ENCODE results near the gene CPAMD8. TPM values are rescaled to one million over a fixed set of nuclear protein-coding genes. Genes with fewer than 3 reads are reported as not detected.

Gene CPAMD8
- total RNA-seq, 2 experiments from 2014 or later: not detected

DNA sequence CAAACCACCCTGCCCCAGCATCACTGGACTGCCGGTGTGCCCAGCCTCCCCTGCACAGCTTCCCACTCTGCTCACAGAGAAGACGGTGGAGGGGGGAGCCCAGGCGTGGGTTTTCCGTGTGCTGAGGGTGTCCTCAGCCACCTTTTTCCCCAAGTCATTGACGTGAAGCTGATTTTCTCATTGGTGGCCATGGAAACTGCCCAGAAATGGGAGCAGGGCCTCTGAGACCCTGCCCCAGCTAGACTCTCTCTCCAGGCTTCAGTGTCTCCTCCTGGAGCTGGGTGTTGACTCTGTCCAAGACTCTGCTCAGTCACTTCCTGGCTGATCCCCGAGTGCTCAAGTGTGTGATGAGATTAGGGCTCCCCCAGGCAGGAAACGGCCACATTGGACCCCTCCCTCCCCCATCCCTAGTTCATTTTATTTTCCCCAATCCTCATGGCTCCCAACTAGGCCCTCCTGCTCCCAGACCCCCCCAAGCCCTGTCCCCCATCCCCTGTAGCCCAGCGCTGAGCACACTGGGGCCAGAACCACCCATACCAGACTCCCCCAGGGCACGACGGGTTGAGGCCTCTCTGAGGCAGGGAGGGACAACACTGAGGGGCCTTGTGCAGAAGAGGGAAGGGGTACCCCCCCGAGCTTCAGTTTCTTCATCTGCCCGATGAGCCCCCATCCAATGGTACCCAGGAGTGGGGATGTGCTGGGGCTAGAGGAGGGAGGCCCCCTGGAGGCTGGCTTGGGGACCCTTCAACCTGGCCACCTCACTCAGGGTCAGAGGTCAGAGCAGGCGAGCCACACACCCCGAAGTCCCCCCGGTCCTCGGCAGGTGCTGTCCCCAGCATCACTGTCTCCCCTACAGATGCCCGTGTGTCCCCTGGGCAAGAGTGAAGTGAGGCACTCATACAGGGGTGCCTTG is 139.0 kb downstream of the CPAMD8 start:
- H3K9me3 Mint-ChIP-seq: peaks cover 4% of the 10 kb centered on the region
- POLR2A ChIA-PET: no interaction called here
- H3K27me3 Mint-ChIP-seq: peaks cover 22% of the 10 kb centered on the region
- intact Hi-C loops (cut with micrococcal nuclease): no loop called here
- TF ChIP-seq, protein P1, sequence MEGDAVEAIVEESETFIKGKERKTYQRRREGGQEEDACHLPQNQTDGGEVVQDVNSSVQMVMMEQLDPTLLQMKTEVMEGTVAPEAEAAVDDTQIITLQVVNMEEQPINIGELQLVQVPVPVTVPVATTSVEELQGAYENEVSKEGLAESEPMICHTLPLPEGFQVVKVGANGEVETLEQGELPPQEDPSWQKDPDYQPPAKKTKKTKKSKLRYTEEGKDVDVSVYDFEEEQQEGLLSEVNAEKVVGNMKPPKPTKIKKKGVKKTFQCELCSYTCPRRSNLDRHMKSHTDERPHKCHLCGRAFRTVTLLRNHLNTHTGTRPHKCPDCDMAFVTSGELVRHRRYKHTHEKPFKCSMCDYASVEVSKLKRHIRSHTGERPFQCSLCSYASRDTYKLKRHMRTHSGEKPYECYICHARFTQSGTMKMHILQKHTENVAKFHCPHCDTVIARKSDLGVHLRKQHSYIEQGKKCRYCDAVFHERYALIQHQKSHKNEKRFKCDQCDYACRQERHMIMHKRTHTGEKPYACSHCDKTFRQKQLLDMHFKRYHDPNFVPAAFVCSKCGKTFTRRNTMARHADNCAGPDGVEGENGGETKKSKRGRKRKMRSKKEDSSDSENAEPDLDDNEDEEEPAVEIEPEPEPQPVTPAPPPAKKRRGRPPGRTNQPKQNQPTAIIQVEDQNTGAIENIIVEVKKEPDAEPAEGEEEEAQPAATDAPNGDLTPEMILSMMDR (IDR thresholded peaks at IDR 0.05): no peak
- DNase-seq (no peak), ATAC-seq (no peak)
- H3K4me3 Mint-ChIP-seq: no peak overlapping the region
- CTCF ChIA-PET: no interaction called here
- peaks cover 5% of the 10 kb centered on the region for H3K4me1 Mint-ChIP-seq (ENCODE audit: low read depth)
- H3K36me3 Mint-ChIP-seq (ENCODE audit: low read depth): no peaks in the 10 kb centered on the region
- H3K27ac Mint-ChIP-seq: no peak overlapping the region

DNA sequence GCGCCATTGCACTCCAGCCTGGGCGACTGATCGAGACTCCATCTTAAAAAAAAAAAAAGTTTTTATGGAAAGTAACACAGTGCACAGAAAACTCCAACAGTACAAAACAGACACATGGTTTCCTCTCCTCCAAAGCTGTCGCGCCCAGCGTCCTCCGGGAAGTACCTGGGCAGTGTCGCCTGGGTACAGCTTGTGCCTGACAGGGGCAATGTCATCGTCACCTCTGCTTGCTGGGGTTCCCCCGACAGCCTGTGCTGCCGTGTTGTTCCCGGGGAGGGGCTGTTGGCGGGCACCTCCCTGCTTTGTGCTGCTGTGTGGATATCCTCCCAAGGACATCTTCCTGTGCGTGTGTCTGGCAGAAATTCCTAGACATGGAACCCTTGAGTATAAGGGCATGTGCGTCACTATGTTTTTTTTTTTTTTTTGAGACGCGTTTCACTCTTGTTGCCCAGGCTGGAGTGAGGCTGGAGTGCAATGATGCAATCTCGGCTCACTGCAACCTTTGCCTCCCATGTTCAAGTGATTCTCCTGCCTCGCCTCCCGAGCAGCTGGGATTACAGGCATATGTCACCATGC is 140.2 kb downstream of the CPAMD8 start:
- no peaks in the 10 kb centered on the region for H3K36me3 Mint-ChIP-seq (ENCODE audit: low read depth)
- intact Hi-C loops (cut with micrococcal nuclease): no loop called here
- peaks cover 13% of the 10 kb centered on the region for H3K9me3 Mint-ChIP-seq
- H3K4me3 Mint-ChIP-seq: no peak overlapping the region
- H3K27ac Mint-ChIP-seq: no peak overlapping the region
- POLR2A ChIA-PET: no interaction called here
- CTCF ChIA-PET: no interaction called here
- ATAC-seq: no peak
- TF ChIP-seq, protein P1 (IDR thresholded peaks at IDR 0.05): no peak
- no peak for DNase-seq
- peaks cover 5% of the 10 kb centered on the region for H3K4me1 Mint-ChIP-seq (ENCODE audit: low read depth)
- H3K27me3 Mint-ChIP-seq: peaks cover 14% of the 10 kb centered on the region

DNA sequence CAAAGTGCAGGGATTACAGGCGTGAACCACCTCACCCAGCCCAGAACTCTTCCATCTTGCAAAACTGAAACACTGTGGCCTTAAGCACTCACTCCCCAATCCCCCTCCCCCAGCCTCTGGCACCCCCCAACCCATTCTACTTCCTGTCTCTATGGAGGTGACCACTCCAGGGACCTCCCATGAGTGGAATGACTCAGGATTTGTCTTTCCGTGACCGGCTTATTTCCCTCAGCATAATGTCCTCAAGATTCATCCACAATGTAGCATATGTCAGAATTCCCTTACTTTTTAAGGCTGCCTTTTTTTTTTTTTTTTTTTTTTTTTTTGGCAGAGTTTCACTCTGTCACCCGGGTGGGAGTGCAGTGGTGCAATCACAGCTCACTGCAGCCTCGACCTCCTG is 141.4 kb downstream of the CPAMD8 start:
- no peak for DNase-seq
- Mint-ChIP-seq H3K4me1 (ENCODE audit: low read depth) (peaks cover 5% of the 10 kb centered on the region), H3K36me3 (ENCODE audit: low read depth) (peaks cover 9% of the 10 kb centered on the region), H3K4me3 (no peak overlapping the region), H3K27me3 (peaks cover 6% of the 10 kb centered on the region), H3K9me3 (peaks cover 23% of the 10 kb centered on the region), H3K27ac (no peak overlapping the region)
- ChIA-PET CTCF (no interaction called here), POLR2A (no interaction called here)
- no peak for ATAC-seq
- TF ChIP-seq, protein P1 (IDR thresholded peaks at IDR 0.05): no peak
- intact Hi-C loops (cut with micrococcal nuclease): no loop called here

DNA sequence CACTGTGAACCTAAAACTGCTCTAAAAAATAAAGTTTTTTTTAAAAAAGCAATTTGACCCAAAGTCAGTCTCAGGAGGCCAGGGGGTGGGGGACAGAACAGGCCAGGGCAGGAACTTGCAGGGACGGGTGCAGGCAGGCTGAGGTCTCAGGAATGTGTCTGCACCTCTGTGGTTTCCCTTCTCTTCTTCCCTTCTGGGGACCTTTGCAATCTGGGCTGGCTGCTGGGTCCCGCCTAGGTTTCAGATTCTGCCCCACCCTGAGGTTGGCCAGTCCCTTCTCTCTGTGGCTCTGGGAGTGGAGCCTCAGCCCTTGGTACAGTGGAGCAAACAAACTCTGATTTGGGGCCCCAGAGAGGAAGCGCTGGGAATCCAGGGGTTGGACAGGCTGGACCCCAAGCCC is 143.1 kb downstream of the CPAMD8 start:
- H3K27ac Mint-ChIP-seq: no peak overlapping the region
- peaks cover 24% of the 10 kb centered on the region for H3K36me3 Mint-ChIP-seq (ENCODE audit: low read depth)
- ChIA-PET POLR2A (no interaction called here), CTCF (no interaction called here)
- TF ChIP-seq, protein P1 (IDR thresholded peaks at IDR 0.05): no peak
- no peak for ATAC-seq
- intact Hi-C loops (cut with micrococcal nuclease): no loop called here
- peaks cover 23% of the 10 kb centered on the region for H3K9me3 Mint-ChIP-seq
- H3K27me3 Mint-ChIP-seq: no peaks in the 10 kb centered on the region
- DNase-seq: no peak
- peaks cover 1% of the 10 kb centered on the region for H3K4me1 Mint-ChIP-seq (ENCODE audit: low read depth)
- no peak overlapping the region for H3K4me3 Mint-ChIP-seq

DNA sequence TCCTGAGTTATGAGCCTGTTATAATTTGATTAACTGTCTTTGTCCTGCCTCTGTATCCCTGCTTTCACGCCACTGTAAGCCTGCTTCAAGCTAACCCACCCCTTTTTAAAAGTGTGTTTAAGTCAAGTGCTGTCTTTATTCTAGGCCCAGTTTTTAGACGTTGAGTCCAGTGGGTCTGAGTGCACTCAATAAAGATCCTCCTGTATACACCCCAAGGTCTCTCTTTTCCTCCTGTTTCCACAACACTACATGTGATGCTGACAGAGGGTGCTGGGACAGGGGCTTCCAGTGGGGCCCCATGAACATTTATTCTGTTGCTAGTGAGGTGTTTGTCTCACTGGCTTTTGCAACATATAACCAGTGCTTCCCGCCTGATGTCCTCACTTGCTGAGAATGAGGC is 144.5 kb downstream of the CPAMD8 start:
- ATAC-seq (no peak), DNase-seq (no peak)
- no peak overlapping the region for H3K4me3 Mint-ChIP-seq
- H3K27ac Mint-ChIP-seq: no peak overlapping the region
- peaks cover 31% of the 10 kb centered on the region for H3K36me3 Mint-ChIP-seq (ENCODE audit: low read depth)
- no peaks in the 10 kb centered on the region for H3K27me3 Mint-ChIP-seq
- intact Hi-C loops (cut with micrococcal nuclease): no loop called here
- TF ChIP-seq, protein P1 (IDR thresholded peaks at IDR 0.05): no peak
- peaks cover 23% of the 10 kb centered on the region for H3K9me3 Mint-ChIP-seq
- CTCF ChIA-PET: no interaction called here
- POLR2A ChIA-PET: no interaction called here
- H3K4me1 Mint-ChIP-seq (ENCODE audit: low read depth): no peaks in the 10 kb centered on the region

Data from activated CD8-positive, alpha-beta T cell treated with anti-CD3 and anti-CD28 coated beads for 36 hours (primary cell).